Peyer's patch (tissue), 4 donors: ENCODE results near the gene SUN2. TPM values are rescaled to one million over a fixed set of nuclear protein-coding genes. Genes with fewer than 3 reads are reported as not detected.

Source experiments
- DNase-seq, 3 donors: peaks; one replicate each; pipeline ENCODE4 v3.0.0-alpha.2; 2017 to 2019
- H3K27ac ChIP-seq, 4 donors: fragments of 200-600 bp; sonication (generic); one replicate each; pipeline ENCODE4 v1.5.1; 2016 to 2019
- H3K27me3 ChIP-seq, 2 donors: fragments of 200-600 bp; sonication (generic); one replicate each; pipeline ENCODE4 v1.5.1; 2019
- H3K36me3 ChIP-seq, 3 donors: fragments of 200-600 bp; sonication (generic); one replicate each; pipeline ENCODE4 v1.5.1; 2016 to 2019
- H3K4me1 ChIP-seq, 4 donors: fragments of 200-600 bp; sonication (generic); one replicate each; pipeline ENCODE4 v1.5.1; 2016 to 2019
- H3K4me3 ChIP-seq, 4 donors: fragments of 200-600 bp; sonication (generic); 1 replicate in 3 of 4; 2 replicates in 1 of 4; pipeline ENCODE4 v1.5.1; 2016 to 2019; ENCODE audit warnings: mild to moderate bottlenecking in 1 of 4
- H3K9me3 ChIP-seq, 4 donors: fragments of 200-600 bp; sonication (generic); one replicate each; pipeline ENCODE4 v1.5.1; 2016 to 2019; ENCODE audit warnings: mild to moderate bottlenecking in 1 of 4
- POLR2A ChIP-seq, 2 donors: fragments of 450-650 bp; IDR thresholded peaks; one replicate each; pipeline ENCODE4 v1.5.1; 2017; ENCODE audit warnings: antibody characterized with exemption in 2 of 2, mild to moderate bottlenecking in 2 of 2, moderate library complexity in 2 of 2
- total RNA-seq, 4 donors: library from RNA; depleted of rRNA; stranded (reverse); fragments of >200 nt; gene quantifications; one replicate each; pipeline ENCODE4 v1.1.0, GENCODE V29; 2016
- TF ChIP-seq, protein P1 (sequence below), 6 experiments: fragments of 450-650 bp in 4 of 6; fragments of 200-600 bp in 2 of 6; sonication (generic) in 1 of 6; IDR thresholded peaks; one replicate each; pipeline ENCODE4 v1.5.1; 2017 to 2019; ENCODE audit warnings: antibody characterized with exemption in 6 of 6, mild to moderate bottlenecking in 3 of 6, moderate library complexity in 1 of 6

SUN2 gene
- total RNA-seq, 4 donors from 2014 or later = 171 to 291 (median 248) TPM

GRCh38 chr22:38728871-38729796 lies 26.7 kb downstream of the SUN2 start:
- Histone ChIP-seq H3K27ac (no peak overlapping the region), H3K9me3 (no peaks in the 10 kb centered on the region), H3K36me3 (peaks cover 0 to 88% (median 5%) of the 10 kb centered on the region in 3 donors), H3K27me3 (no peaks in the 10 kb centered on the region), H3K4me1 (peaks cover 0 to 21% (median 1%) of the 10 kb centered on the region in 4 donors), H3K4me3 (no peak overlapping the region)
- no peak for TF ChIP-seq POLR2A (IDR thresholded peaks at IDR 0.05)
- TF ChIP-seq, protein P1, sequence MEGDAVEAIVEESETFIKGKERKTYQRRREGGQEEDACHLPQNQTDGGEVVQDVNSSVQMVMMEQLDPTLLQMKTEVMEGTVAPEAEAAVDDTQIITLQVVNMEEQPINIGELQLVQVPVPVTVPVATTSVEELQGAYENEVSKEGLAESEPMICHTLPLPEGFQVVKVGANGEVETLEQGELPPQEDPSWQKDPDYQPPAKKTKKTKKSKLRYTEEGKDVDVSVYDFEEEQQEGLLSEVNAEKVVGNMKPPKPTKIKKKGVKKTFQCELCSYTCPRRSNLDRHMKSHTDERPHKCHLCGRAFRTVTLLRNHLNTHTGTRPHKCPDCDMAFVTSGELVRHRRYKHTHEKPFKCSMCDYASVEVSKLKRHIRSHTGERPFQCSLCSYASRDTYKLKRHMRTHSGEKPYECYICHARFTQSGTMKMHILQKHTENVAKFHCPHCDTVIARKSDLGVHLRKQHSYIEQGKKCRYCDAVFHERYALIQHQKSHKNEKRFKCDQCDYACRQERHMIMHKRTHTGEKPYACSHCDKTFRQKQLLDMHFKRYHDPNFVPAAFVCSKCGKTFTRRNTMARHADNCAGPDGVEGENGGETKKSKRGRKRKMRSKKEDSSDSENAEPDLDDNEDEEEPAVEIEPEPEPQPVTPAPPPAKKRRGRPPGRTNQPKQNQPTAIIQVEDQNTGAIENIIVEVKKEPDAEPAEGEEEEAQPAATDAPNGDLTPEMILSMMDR (IDR thresholded peaks at IDR 0.05) = no peak
- DNase-seq = no peak

DNA sequence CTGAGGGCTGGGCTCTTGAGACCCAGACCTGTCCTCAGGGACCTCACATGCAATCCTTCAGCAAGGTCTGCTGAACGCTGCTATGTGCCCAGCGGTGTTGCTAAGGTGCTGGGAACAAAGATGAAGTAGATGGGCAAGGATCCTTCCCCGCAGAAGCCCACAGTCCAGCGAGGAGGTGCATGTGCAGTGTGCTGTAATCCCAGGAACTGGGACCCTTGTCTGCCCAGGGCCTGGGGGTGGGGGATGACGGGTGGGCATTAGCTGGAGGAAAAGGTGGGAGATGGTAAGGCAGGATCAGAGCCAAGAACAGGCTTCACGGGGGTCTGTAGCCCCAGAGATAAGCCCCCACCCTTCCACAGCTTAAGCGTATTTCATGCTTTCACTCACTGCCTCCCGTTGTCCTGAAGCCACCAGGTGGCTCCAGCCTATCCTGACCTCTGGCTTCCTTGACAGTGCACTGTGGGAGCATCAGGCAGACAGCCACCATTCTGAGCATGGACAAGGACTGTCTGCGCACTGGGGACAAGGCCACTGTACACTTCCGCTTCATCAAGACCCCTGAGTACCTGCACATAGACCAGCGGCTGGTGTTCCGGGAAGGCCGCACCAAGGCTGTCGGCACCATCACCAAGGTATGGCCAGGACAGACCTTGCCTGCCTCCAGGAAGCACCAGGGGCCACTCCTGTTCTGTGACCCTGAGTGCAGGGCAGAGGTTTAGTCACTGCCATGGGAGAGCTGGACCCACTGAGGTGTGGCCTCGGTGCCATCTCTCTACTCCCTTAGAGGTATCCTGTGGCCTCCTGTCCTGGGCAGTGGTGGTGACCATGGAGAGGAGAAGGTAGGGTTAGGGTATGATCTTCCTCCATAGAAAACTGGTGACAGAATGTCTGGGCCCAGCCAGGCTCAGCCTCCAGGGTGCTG lies 28.0 kb downstream of the SUN2 start:
- Histone ChIP-seq H3K36me3 (peaks cover 0 to 100% (median 5%) of the 10 kb centered on the region in 3 donors), H3K4me1 (peaks cover 0 to 7% (median 0%) of the 10 kb centered on the region in 4 donors), H3K27me3 (no peaks in the 10 kb centered on the region), H3K4me3 (no peak overlapping the region), H3K9me3 (no peaks in the 10 kb centered on the region), H3K27ac (no peak overlapping the region)
- no peak for TF ChIP-seq POLR2A (IDR thresholded peaks at IDR 0.05)
- TF ChIP-seq, protein P1 (IDR thresholded peaks at IDR 0.05) = no peak
- DNase-seq = no peak

- TF ChIP-seq, protein P1 (IDR thresholded peaks at IDR 0.05) = no peak
- no peak for TF ChIP-seq POLR2A (IDR thresholded peaks at IDR 0.05)
- no peaks in the 10 kb centered on the region for H3K27me3 ChIP-seq
- peaks cover 0 to 100% (median 5%) of the 10 kb centered on the region in 3 donors for H3K36me3 ChIP-seq
- H3K4me1 ChIP-seq = peaks cover 0 to under 1% (median 0%) of the 10 kb centered on the region in 4 donors
- H3K9me3 ChIP-seq = no peaks in the 10 kb centered on the region
- no peak for DNase-seq
- H3K27ac ChIP-seq = no peak overlapping the region
- H3K4me3 ChIP-seq = no peak overlapping the region
Measured at GRCh38 chr22:38727123-38727522, 28.7 kb downstream of the SUN2 start.

- DNase-seq = no peak
- H3K27me3 ChIP-seq = no peaks in the 10 kb centered on the region
- H3K4me3 ChIP-seq = no peak overlapping the region
- H3K27ac ChIP-seq = no peak overlapping the region
- no peaks in the 10 kb centered on the region for H3K9me3 ChIP-seq
- no peak for TF ChIP-seq POLR2A (IDR thresholded peaks at IDR 0.05)
- TF ChIP-seq, protein P1 (IDR thresholded peaks at IDR 0.05) = no peak
- H3K4me1 ChIP-seq = no peaks in the 10 kb centered on the region
- H3K36me3 ChIP-seq = peaks cover 0 to 100% (median 5%) of the 10 kb centered on the region in 3 donors
Measured at GRCh38 chr22:38725900-38726655, 29.7 kb downstream of the SUN2 start.
